Mesothelial cell of epicardium (in vitro differentiated cells): Measurements from ENCODE around the gene BTC. TPM values are rescaled to one million over a fixed set of nuclear protein-coding genes. Genes with fewer than 3 reads are reported as not detected.
"Not testable (repeated sequence)": the region's sequence is repeated elsewhere in the genome, so short reads cannot be mapped to it uniquely, and the experiment has no call there.

Experiments used
- DNase-seq, 2 experiments: peaks; one replicate each; pipeline ENCODE4 v3.0.0; 2021; ENCODE audit warnings: low spot score in 2 of 2; ENCODE audit not compliant: unreplicated experiment in 2 of 2
- H3K27ac Mint-ChIP-seq: 2 replicates; pipeline ENCODE4 v1.8.0; 2021; ENCODE audit warnings: mixed read lengths
- H3K27me3 Mint-ChIP-seq: 2 replicates; pipeline ENCODE4 v1.8.0; 2021; ENCODE audit warnings: low read depth, mixed read lengths
- H3K36me3 Mint-ChIP-seq: 2 replicates; pipeline ENCODE4 v1.8.0; 2021; ENCODE audit warnings: mixed read lengths
- H3K4me1 Mint-ChIP-seq: 2 replicates; pipeline ENCODE4 v1.8.0; 2021; ENCODE audit warnings: mixed read lengths
- H3K4me3 Mint-ChIP-seq: 2 replicates; pipeline ENCODE4 v1.8.0; 2021; ENCODE audit warnings: mild to moderate bottlenecking, moderate library complexity, mixed read lengths
- H3K9me3 Mint-ChIP-seq: 2 replicates; pipeline ENCODE4 v1.8.0; 2021; ENCODE audit warnings: mixed read lengths
- total RNA-seq: library from RNA; stranded (reverse); gene quantifications from 3 replicates; pipeline ENCODE4 v1.2.1, GENCODE V29; 2021
- TF ChIP-seq, protein P1 (sequence below): fragments of 200-600 bp; sonication (generic); IDR thresholded peaks from one replicate; pipeline ENCODE4 v1.5.0; 2021; ENCODE audit warnings: antibody characterized with exemption; ENCODE audit not compliant: unreplicated experiment

BTC gene
- total RNA-seq, 1 donor from 2014 or later, result 1.6 TPM

GRCh38 chr4:74822603-74823002, 28.3 kb upstream of the BTC start:
- Mint-ChIP-seq H3K36me3 (no peaks in the 10 kb centered on the region), H3K9me3 (peaks cover 7% of the 10 kb centered on the region), H3K27me3 (no peaks in the 10 kb centered on the region), H3K27ac (no peak overlapping the region), H3K4me1 (peaks cover 12% of the 10 kb centered on the region), H3K4me3 (no peak overlapping the region)
- no peak for DNase-seq
- TF ChIP-seq, protein P1, sequence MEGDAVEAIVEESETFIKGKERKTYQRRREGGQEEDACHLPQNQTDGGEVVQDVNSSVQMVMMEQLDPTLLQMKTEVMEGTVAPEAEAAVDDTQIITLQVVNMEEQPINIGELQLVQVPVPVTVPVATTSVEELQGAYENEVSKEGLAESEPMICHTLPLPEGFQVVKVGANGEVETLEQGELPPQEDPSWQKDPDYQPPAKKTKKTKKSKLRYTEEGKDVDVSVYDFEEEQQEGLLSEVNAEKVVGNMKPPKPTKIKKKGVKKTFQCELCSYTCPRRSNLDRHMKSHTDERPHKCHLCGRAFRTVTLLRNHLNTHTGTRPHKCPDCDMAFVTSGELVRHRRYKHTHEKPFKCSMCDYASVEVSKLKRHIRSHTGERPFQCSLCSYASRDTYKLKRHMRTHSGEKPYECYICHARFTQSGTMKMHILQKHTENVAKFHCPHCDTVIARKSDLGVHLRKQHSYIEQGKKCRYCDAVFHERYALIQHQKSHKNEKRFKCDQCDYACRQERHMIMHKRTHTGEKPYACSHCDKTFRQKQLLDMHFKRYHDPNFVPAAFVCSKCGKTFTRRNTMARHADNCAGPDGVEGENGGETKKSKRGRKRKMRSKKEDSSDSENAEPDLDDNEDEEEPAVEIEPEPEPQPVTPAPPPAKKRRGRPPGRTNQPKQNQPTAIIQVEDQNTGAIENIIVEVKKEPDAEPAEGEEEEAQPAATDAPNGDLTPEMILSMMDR, result no peak

GRCh38 chr4:74821541-74821940, 27.2 kb upstream of the BTC start:
- peaks cover 12% of the 10 kb centered on the region for H3K4me1 Mint-ChIP-seq
- DNase-seq, result no peak
- H3K36me3 Mint-ChIP-seq, result no peaks in the 10 kb centered on the region
- no peaks in the 10 kb centered on the region for H3K27me3 Mint-ChIP-seq
- H3K9me3 Mint-ChIP-seq, result peaks cover 7% of the 10 kb centered on the region
- H3K27ac Mint-ChIP-seq, result peak overlapping the region; percentile 66
- H3K4me3 Mint-ChIP-seq, result no peak overlapping the region
- TF ChIP-seq, protein P1, result no peak

DNA sequence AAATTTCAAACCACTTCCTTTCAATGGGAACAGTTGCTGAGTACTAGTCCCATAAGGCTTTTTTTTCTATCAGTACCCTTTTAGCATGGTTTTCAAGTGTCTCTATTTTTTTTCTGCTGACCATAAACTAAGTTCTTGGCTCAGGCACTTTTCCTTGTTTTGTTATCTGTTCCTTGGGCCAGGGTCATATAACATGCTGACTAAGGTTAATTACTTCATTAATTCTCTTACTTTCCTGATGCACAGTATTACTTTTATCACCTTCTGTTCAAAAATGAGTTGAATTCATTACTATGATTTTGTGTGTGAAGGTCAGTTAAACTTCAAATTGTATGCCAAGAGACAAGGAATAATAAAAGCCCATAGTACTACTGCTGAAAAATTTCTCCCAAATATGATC, 19.7 kb upstream of the BTC start:
- Mint-ChIP-seq H3K4me3 (no peak overlapping the region), H3K27me3 (peaks cover 6% of the 10 kb centered on the region), H3K9me3 (no peaks in the 10 kb centered on the region), H3K36me3 (no peaks in the 10 kb centered on the region), H3K27ac (no peak overlapping the region), H3K4me1 (no peaks in the 10 kb centered on the region)
- DNase-seq, result no peak
- TF ChIP-seq, protein P1, result no peak

DNA sequence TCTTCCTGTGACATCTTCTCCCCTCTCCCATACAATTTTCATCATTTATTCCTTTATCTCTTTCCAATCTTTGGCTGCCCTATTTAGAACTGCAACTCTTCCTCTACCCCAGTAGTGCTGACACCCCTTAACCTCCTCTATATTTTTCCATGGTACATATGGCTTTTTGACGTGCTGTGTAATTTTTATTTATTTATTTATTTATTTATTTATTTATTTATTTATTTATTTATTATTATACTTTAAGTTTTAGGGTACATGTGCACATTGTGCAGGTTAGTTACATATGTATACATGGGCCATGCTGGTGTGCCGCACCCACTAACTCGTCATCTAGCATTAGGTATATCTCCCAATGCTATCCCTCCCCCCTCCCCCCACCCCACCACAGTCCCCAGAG, 17.7 kb upstream of the BTC start:
- not testable (repeated sequence) for H3K27ac Mint-ChIP-seq, H3K4me1 Mint-ChIP-seq, H3K27me3 Mint-ChIP-seq, H3K9me3 Mint-ChIP-seq, DNase-seq, H3K36me3 Mint-ChIP-seq, H3K4me3 Mint-ChIP-seq

GRCh38 chr4:74805601-74806000, 11.3 kb upstream of the BTC start:
- no peak overlapping the region for H3K4me3 Mint-ChIP-seq
- no peaks in the 10 kb centered on the region for H3K9me3 Mint-ChIP-seq
- DNase-seq, result no peak
- H3K4me1 Mint-ChIP-seq, result no peaks in the 10 kb centered on the region
- no peaks in the 10 kb centered on the region for H3K36me3 Mint-ChIP-seq
- peaks cover 3% of the 10 kb centered on the region for H3K27me3 Mint-ChIP-seq
- TF ChIP-seq, protein P1, result no peak
- H3K27ac Mint-ChIP-seq, result no peak overlapping the region

DNA sequence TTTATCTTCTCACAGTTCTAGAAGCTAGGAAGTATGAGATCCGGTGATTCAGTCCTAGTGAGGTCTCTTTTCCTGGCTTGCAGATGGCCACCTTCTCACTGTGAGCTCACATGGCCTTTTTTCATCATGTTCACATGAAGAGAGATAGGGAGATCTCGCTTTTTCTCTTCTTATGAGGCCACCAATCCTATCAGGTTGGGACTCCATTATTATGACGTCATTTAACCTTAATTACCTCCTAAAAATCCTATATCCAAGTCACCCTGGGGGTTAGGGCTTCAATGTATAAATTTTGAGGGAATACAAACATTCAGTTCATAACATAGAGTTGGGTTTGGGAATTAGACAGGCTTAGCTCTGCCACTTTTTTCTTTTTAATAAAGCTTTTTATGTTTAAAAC, 6.0 kb upstream of the BTC start:
- Mint-ChIP-seq H3K27ac (no peak overlapping the region), H3K27me3 (peaks cover 28% of the 10 kb centered on the region)

More for the DNA sequence above, 6.0 kb upstream of the BTC start:
- Mint-ChIP-seq H3K36me3 (no peaks in the 10 kb centered on the region), H3K4me3 (no peak overlapping the region), H3K4me1 (no peaks in the 10 kb centered on the region), H3K9me3 (no peaks in the 10 kb centered on the region)
- TF ChIP-seq, protein P1, result no peak
- no peak for DNase-seq
